Parathyroid adenoma (tissue), 2 donors: Measurements from ENCODE around the gene TRAPPC2L.

Source experiments
- H2AFZ ChIP-seq: fragments of 300-600 bp; sonication (generic); one replicate; pipeline ENCODE4 v1.7.0; 2017; ENCODE audit warnings: antibody characterized with exemption, mild to moderate bottlenecking
- H3K27ac ChIP-seq: fragments of 300-600 bp; sonication (generic); one replicate; pipeline ENCODE4 v1.7.0; 2017
- H3K27me3 ChIP-seq: fragments of 300-600 bp; sonication (generic); one replicate; pipeline ENCODE4 v1.7.0; 2017; ENCODE audit warnings: low read length; ENCODE audit not compliant: control insufficient read depth, insufficient read depth
- H3K36me3 ChIP-seq: fragments of 300-600 bp; sonication (generic); one replicate; pipeline ENCODE4 v1.7.0; 2017; ENCODE audit warnings: low read length; ENCODE audit not compliant: control insufficient read depth, insufficient read depth
- H3K4me1 ChIP-seq: fragments of 300-600 bp; sonication (generic); one replicate; pipeline ENCODE4 v1.7.0; 2017; ENCODE audit warnings: control low read depth
- H3K4me2 ChIP-seq: fragments of 300-600 bp; sonication (generic); one replicate; pipeline ENCODE4 v1.7.0; 2017; ENCODE audit warnings: low read length
- H3K4me3 ChIP-seq: fragments of 300-600 bp; sonication (generic); one replicate; pipeline ENCODE4 v1.7.0; 2017; ENCODE audit warnings: low read depth, low read length
- H3K79me2 ChIP-seq: fragments of 300-600 bp; sonication (generic); one replicate; pipeline ENCODE4 v1.7.0; 2017; ENCODE audit warnings: control low read depth
- H3K9ac ChIP-seq: fragments of 300-600 bp; sonication (generic); one replicate; pipeline ENCODE4 v1.7.0; 2017; ENCODE audit warnings: mild to moderate bottlenecking
- H3K9me3 ChIP-seq: fragments of 300-600 bp; sonication (generic); one replicate; pipeline ENCODE4 v1.7.0; 2017; ENCODE audit warnings: low read length; ENCODE audit not compliant: control insufficient read depth
- CTCF ChIP-seq: fragments of 300-600 bp; sonication (generic); IDR thresholded peaks from one replicate; pipeline ENCODE4 v1.7.0; 2017; ENCODE audit warnings: antibody characterized with exemption, mild to moderate bottlenecking
- donor health status: primary hyperparathyroidism.

Gene TRAPPC2L

GRCh38 chr16:88828711-88829110 lies 28.2 kb upstream of the TRAPPC2L start:
- H3K4me1 ChIP-seq: no peaks in the 10 kb centered on the region
- no peak overlapping the region for H3K9ac ChIP-seq
- no peak overlapping the region for H3K4me3 ChIP-seq
- H3K9me3 ChIP-seq: no peaks in the 10 kb centered on the region
- H2AFZ ChIP-seq: no peak overlapping the region
- no peak overlapping the region for H3K4me2 ChIP-seq
- H3K27me3 ChIP-seq: no peaks in the 10 kb centered on the region
- no peaks in the 10 kb centered on the region for H3K36me3 ChIP-seq
- no peaks in the 10 kb centered on the region for H3K79me2 ChIP-seq
- no peak overlapping the region for H3K27ac ChIP-seq
- no peak for TF ChIP-seq CTCF

GRCh38 chr16:88830258-88830657 lies 26.7 kb upstream of the TRAPPC2L start:
- Histone ChIP-seq H3K4me1 (no peaks in the 10 kb centered on the region), H3K36me3 (no peaks in the 10 kb centered on the region), H3K9ac (no peak overlapping the region), H3K27me3 (no peaks in the 10 kb centered on the region), H3K4me2 (no peak overlapping the region), H3K9me3 (no peaks in the 10 kb centered on the region), H3K27ac (no peak overlapping the region), H3K4me3 (no peak overlapping the region), H3K79me2 (no peaks in the 10 kb centered on the region), H2AFZ (no peak overlapping the region)
- TF ChIP-seq CTCF: no peak

DNA sequence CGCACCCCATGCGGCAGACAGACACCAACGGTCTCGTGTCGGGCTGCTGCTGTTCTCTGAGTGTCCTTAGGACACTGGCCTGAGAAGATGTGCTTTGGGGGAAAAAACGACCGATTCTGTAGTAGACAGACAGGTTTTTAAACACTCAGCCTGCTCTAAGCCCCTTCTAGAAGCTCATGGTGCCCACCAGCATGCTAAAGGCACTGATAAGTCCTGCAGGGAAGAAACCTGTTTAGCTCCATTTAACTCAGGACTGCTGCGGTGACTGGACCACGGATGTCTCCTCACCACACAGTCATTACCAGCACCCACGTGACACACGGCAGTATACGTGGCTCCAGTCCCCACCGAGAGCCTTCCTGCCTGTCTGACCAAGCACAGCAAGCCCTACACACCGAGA lies 26.1 kb upstream of the TRAPPC2L start:
- Histone ChIP-seq H3K4me3 (no peak overlapping the region), H3K4me1 (no peaks in the 10 kb centered on the region), H3K9me3 (no peaks in the 10 kb centered on the region), H3K79me2 (no peaks in the 10 kb centered on the region), H3K9ac (no peak overlapping the region), H2AFZ (no peak overlapping the region), H3K4me2 (no peak overlapping the region), H3K27me3 (no peaks in the 10 kb centered on the region), H3K27ac (no peak overlapping the region), H3K36me3 (no peaks in the 10 kb centered on the region)
- no peak for TF ChIP-seq CTCF

DNA sequence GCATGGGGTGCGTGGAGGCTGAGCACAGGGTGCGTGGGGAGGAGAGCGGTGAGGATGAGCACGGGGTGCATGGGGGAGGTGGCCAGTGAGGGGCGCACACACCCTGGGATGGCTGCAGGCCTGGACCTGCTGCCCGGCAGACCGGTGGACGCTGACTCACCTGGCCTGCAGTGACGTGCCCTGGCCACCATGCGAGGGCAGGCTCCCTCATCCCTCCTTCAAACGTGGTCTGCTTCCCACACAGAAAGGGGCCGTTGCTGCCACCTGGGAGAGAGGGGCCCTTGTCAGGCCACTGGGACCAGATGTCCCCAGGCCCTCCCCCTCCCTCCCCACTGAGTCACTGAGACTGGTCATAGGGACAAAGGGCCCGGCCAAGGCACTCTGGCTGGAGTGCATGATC lies 25.1 kb upstream of the TRAPPC2L start:
- Histone ChIP-seq H3K9ac (no peak overlapping the region), H3K27ac (no peak overlapping the region), H3K4me1 (no peaks in the 10 kb centered on the region), H3K36me3 (no peaks in the 10 kb centered on the region), H3K4me2 (no peak overlapping the region), H2AFZ (no peak overlapping the region), H3K79me2 (no peaks in the 10 kb centered on the region), H3K4me3 (no peak overlapping the region), H3K27me3 (no peaks in the 10 kb centered on the region), H3K9me3 (no peaks in the 10 kb centered on the region)
- TF ChIP-seq CTCF: no peak

DNA sequence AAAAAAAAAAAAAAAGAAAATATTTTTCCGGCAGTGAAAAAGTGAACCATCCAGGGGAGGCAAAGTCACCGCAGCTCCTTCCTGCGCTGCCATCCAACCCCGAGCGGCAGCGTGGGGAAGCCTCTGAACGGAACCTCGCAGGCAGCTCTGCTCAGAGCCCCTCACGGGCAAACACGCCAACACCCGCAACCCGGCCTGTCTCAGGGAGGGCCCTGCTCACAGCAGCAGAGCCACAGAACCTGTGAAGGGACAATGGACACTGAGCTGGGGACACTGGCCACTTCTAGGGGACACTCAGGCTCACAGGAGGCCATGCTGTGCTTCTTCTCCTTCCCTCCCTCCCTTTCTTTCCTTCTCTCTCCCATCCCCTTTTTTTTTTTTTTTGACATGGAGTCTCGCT lies 23.8 kb upstream of the TRAPPC2L start:
- Histone ChIP-seq H3K9me3 (no peaks in the 10 kb centered on the region), H3K9ac (no peak overlapping the region), H3K4me3 (no peak overlapping the region), H2AFZ (no peak overlapping the region), H3K27me3 (no peaks in the 10 kb centered on the region), H3K36me3 (no peaks in the 10 kb centered on the region), H3K4me2 (no peak overlapping the region), H3K4me1 (no peaks in the 10 kb centered on the region), H3K79me2 (no peaks in the 10 kb centered on the region), H3K27ac (no peak overlapping the region)
- no peak for TF ChIP-seq CTCF
